ENCODE measurements around the gene ZCRB1.

ZCRB1 gene

DNA sequence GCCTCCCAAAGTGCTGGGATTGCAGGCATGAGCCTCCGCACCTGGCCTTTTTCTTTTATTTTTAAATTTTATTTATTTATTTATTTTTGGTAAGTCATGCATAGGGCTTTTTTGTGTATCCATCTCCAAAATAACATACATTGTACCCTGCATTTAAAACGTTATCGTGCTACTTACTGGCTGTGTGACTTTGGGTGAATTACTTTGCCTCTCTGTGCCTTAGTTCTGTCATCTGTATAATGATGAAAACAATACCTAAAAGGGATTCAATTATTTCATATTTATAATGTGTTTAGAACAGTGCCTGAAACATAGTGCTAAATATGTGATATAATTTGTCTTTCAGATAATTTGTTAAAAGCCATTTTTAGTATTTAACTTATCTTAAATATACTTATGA lies 19.6 kb downstream of the ZCRB1 start:
- no peak overlapping the region for H3K27ac ChIP-seq (ENCODE audit: low read depth, low read length)
- no peaks in the 10 kb centered on the region for H3K9me3 ChIP-seq (ENCODE audit: control insufficient read depth in 5 of 5, low read length in 5 of 5)
- peaks cover 0 to 12% (median 5%) of the 10 kb centered on the region in 5 donors for H3K36me3 ChIP-seq (ENCODE audit: control insufficient read depth in 5 of 5, insufficient read depth in 5 of 5, low read length in 5 of 5)
- no peaks in the 10 kb centered on the region for H3K27me3 ChIP-seq (ENCODE audit: control insufficient read depth in 5 of 5, insufficient read depth in 4 of 5, low read length in 5 of 5)
- no peaks in the 10 kb centered on the region for H3K4me1 ChIP-seq (ENCODE audit: control insufficient read depth in 5 of 5, insufficient read depth in 5 of 5, low read length in 5 of 5)
- H3K9ac ChIP-seq (ENCODE audit: low read length in 5 of 5) = no peak overlapping the region
- no peak overlapping the region for H3K4me3 ChIP-seq (ENCODE audit: low read depth in 1 of 5, low read length in 5 of 5)

DNA sequence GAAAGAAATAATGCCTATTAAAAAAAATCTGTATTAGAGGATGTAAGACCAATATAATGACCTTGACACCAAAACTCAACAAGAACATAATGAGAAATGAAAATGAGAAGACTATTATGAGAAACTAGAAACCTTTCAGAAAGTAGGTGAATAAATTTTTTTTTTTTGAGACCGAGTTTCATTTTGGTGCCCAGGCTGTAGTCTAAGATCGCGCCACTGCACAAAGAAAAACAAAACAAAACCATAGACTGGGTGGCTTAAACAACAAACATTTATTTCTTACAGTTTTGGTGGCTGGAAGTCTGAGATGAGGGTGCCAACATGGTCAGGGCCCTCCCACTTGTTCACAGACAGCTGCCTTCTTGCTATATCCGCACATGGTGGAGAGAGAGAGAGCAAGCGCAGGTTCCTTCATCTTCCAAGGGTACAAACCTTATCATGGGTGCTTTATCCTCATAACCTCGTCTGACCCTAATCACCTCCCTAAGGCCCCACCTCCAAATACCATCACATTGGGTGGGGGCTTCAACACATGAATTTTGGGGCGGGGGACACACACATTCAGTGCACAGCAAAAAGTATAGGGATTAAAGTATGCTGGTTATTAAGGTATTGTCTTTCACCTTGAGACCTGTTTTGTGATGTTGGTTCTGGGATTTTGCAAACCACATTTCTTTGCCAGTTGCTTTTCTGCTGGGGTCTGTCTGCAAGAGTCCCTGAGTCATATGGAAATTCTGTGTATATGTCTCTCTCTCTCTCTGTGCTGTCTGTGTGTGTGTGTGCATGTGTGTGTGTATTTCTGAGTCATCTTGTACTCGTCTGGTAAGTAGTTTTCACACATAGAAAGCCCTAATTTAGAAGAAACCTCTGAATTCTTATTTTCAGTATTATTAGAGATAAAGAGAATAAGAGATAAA lies 26.2 kb downstream of the ZCRB1 start:
- Histone ChIP-seq H3K4me1 (ENCODE audit: control insufficient read depth in 5 of 5, insufficient read depth in 5 of 5, low read length in 5 of 5) (no peaks in the 10 kb centered on the region), H3K4me3 (ENCODE audit: low read depth in 1 of 5, low read length in 5 of 5) (no peak overlapping the region), H3K27me3 (ENCODE audit: control insufficient read depth in 5 of 5, insufficient read depth in 4 of 5, low read length in 5 of 5) (no peaks in the 10 kb centered on the region), H3K27ac (ENCODE audit: low read depth, low read length) (no peak overlapping the region), H3K9me3 (ENCODE audit: control insufficient read depth in 5 of 5, low read length in 5 of 5) (peaks cover 0 to 5% (median 0%) of the 10 kb centered on the region in 5 donors), H3K9ac (ENCODE audit: low read length in 5 of 5) (no peak overlapping the region), H3K36me3 (ENCODE audit: control insufficient read depth in 5 of 5, insufficient read depth in 5 of 5, low read length in 5 of 5) (no peaks in the 10 kb centered on the region)

DNA sequence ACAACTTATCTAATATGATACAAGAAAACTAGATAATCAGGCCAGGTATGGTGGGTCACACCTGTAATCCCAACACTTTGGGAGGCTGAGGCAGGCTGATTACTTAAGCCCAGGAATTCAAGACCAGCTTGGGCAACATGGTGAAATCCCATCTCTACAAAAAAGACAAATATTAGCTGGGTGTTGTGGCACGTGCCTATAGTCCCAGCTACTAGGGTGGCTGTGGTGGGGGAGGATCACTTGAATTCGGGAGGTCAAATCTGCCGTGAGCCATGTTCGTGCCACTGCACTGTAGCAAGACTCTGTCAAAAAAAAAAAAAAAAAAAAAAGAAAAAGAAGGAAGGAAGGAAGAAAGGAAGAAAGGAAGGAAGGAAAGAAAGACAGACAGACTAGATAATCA lies 27.0 kb downstream of the ZCRB1 start:
- H3K36me3 ChIP-seq (ENCODE audit: control insufficient read depth in 5 of 5, insufficient read depth in 5 of 5, low read length in 5 of 5) = no peaks in the 10 kb centered on the region
- H3K4me3 ChIP-seq (ENCODE audit: low read depth in 1 of 5, low read length in 5 of 5) = no peak overlapping the region
- no peak overlapping the region for H3K27ac ChIP-seq (ENCODE audit: low read depth, low read length)
- no peaks in the 10 kb centered on the region for H3K27me3 ChIP-seq (ENCODE audit: control insufficient read depth in 5 of 5, insufficient read depth in 4 of 5, low read length in 5 of 5)
- peaks cover 0 to 5% (median 0%) of the 10 kb centered on the region in 5 donors for H3K9me3 ChIP-seq (ENCODE audit: control insufficient read depth in 5 of 5, low read length in 5 of 5)
- H3K9ac ChIP-seq (ENCODE audit: low read length in 5 of 5) = no peak overlapping the region
- no peaks in the 10 kb centered on the region for H3K4me1 ChIP-seq (ENCODE audit: control insufficient read depth in 5 of 5, insufficient read depth in 5 of 5, low read length in 5 of 5)

DNA sequence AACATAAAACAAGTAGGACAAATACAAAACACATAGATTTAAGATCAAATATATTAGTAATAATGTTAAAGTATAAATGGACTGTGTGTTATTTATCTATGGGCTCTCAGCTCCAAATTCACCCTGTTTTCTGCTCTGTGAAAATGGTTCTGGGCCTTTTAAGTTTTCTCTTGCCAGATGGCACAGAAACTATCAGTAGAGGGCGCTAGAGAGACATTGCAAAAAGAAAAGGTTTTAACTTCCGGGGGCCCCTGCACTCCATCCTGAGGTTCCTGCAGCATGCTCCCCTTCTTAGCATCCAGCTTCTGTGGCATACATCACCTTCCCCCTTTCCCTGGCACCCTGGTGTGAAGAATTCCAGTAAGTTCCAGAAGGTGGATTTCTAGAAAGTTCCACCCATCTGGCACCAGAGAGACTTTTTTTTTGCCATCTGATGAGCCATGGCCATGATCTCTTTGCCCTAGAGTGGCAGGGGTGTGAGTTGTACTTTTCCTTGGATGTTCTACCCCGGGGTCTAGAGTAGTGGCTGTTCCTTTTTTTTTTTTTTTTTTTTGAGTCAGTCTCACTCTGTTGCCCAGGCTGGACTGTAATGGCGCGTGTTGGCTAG lies 29.3 kb downstream of the ZCRB1 start:
- H3K9ac ChIP-seq (ENCODE audit: low read length in 5 of 5) = no peak overlapping the region
- no peaks in the 10 kb centered on the region for H3K4me1 ChIP-seq (ENCODE audit: control insufficient read depth in 5 of 5, insufficient read depth in 5 of 5, low read length in 5 of 5)
- no peaks in the 10 kb centered on the region for H3K36me3 ChIP-seq (ENCODE audit: control insufficient read depth in 5 of 5, insufficient read depth in 5 of 5, low read length in 5 of 5)
- H3K4me3 ChIP-seq (ENCODE audit: low read depth in 1 of 5, low read length in 5 of 5) = no peak overlapping the region
- H3K27ac ChIP-seq (ENCODE audit: low read depth, low read length) = no peak overlapping the region
- H3K9me3 ChIP-seq (ENCODE audit: control insufficient read depth in 5 of 5, low read length in 5 of 5) = peaks cover 0 to 5% (median 0%) of the 10 kb centered on the region in 5 donors
- H3K27me3 ChIP-seq (ENCODE audit: control insufficient read depth in 5 of 5, insufficient read depth in 4 of 5, low read length in 5 of 5) = no peaks in the 10 kb centered on the region

DNA sequence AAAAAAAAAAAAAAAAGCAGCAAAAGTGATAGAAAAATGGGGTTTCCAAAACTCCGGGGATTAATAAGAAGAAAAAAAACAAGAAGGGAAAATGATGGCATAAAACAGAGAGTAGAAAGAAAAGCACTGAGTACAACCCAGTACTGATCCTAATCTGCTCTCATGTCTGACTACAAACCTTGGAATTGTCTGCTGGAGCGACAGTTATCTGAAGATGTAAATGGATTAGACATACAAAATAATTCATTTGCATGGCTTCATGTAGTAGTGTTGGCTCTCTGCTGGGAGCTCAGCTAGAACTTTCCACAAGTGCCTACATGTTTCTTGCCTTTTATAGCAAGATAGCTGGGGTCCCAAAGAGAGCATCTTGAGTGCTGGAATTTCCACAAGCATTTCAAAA lies 34.2 kb downstream of the ZCRB1 start:
- Histone ChIP-seq H3K27ac (ENCODE audit: low read depth, low read length) (no peak overlapping the region), H3K9me3 (ENCODE audit: control insufficient read depth in 5 of 5, low read length in 5 of 5) (peaks cover 0 to 4% (median 0%) of the 10 kb centered on the region in 5 donors), H3K4me1 (ENCODE audit: control insufficient read depth in 5 of 5, insufficient read depth in 5 of 5, low read length in 5 of 5) (no peaks in the 10 kb centered on the region), H3K4me3 (ENCODE audit: low read depth in 1 of 5, low read length in 5 of 5) (no peak overlapping the region), H3K9ac (ENCODE audit: low read length in 5 of 5) (no peak overlapping the region), H3K36me3 (ENCODE audit: control insufficient read depth in 5 of 5, insufficient read depth in 5 of 5, low read length in 5 of 5) (no peaks in the 10 kb centered on the region), H3K27me3 (ENCODE audit: control insufficient read depth in 5 of 5, insufficient read depth in 4 of 5, low read length in 5 of 5) (no peaks in the 10 kb centered on the region)

DNA sequence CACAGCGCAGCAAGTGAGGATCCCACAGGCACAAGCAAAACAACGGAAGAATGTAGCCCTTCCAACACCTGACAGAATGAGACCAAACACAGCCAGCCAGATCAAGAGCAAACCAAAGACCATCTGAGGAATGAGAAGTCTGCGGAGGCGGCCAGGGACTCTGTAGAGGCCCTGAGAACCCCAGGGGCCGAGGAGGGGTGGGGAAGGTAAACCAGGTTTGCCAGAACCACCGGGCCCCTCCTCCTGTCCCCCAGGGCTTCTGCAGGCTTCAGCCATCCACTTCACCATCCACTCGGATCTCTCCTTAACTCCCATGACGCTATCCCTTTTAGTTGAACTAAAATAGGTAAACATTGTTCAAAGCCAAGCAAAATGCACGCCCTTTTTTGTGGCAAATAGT lies 37.4 kb downstream of the ZCRB1 start:
- H3K27me3 ChIP-seq (ENCODE audit: control insufficient read depth in 5 of 5, insufficient read depth in 4 of 5, low read length in 5 of 5) = no peaks in the 10 kb centered on the region
- no peaks in the 10 kb centered on the region for H3K36me3 ChIP-seq (ENCODE audit: control insufficient read depth in 5 of 5, insufficient read depth in 5 of 5, low read length in 5 of 5)
- H3K4me1 ChIP-seq (ENCODE audit: control insufficient read depth in 5 of 5, insufficient read depth in 5 of 5, low read length in 5 of 5) = no peaks in the 10 kb centered on the region

DNA sequence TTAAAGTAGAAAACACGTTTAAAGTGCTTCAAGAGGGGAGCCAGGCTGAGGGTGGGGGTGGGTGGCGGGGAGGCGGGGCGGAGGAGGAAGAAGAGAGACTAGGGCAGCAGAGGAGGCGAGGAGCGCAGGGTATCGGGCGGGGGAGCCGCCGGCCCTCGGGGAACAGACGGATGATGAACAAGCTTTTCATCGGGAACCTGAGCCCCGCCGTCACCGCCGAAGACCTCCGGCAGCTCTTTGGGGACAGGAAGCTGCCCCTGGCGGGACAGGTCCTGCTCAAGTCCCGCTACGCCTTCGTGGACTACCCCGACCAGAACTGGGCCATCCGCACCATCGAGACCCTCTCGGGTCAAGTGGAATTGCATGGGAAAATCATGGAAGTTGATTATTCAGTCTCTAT lies 39.2 kb downstream of the ZCRB1 start:
- Histone ChIP-seq H3K9ac (ENCODE audit: low read length in 5 of 5) (no peak overlapping the region), H3K4me1 (ENCODE audit: control insufficient read depth in 5 of 5, insufficient read depth in 5 of 5, low read length in 5 of 5) (no peaks in the 10 kb centered on the region), H3K36me3 (ENCODE audit: control insufficient read depth in 5 of 5, insufficient read depth in 5 of 5, low read length in 5 of 5) (no peaks in the 10 kb centered on the region), H3K27ac (ENCODE audit: low read depth, low read length) (no peak overlapping the region), H3K4me3 (ENCODE audit: low read depth in 1 of 5, low read length in 5 of 5) (no peak overlapping the region), H3K27me3 (ENCODE audit: control insufficient read depth in 5 of 5, insufficient read depth in 4 of 5, low read length in 5 of 5) (no peaks in the 10 kb centered on the region), H3K9me3 (ENCODE audit: control insufficient read depth in 5 of 5, low read length in 5 of 5) (no peaks in the 10 kb centered on the region)

More for the DNA sequence above, 37.4 kb downstream of the ZCRB1 start:
- H3K27ac ChIP-seq (ENCODE audit: low read depth, low read length) = no peak overlapping the region
- no peaks in the 10 kb centered on the region for H3K9me3 ChIP-seq (ENCODE audit: control insufficient read depth in 5 of 5, low read length in 5 of 5)
- no peak overlapping the region for H3K9ac ChIP-seq (ENCODE audit: low read length in 5 of 5)
- no peak overlapping the region for H3K4me3 ChIP-seq (ENCODE audit: low read depth in 1 of 5, low read length in 5 of 5)

DNA sequence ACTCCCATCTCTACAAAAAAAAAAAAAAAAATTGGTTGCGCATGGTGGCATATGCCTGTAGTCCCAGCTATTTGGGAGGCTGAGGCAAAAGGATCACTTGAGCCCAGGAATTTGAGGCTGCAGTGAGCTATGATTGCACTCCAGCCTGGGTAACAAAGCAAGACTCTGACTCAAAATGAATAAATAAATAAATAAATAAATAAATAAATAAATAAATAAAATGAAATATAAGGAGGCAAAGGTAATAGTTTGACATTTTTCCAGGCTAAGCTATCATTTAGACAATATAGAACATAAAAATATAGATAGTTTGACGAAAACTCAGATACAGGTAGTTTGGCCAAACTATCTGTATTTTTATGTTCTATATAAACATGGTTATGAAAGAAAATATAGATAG lies 40.5 kb downstream of the ZCRB1 start:
- Histone ChIP-seq H3K9me3 (ENCODE audit: control insufficient read depth in 5 of 5, low read length in 5 of 5) (no peaks in the 10 kb centered on the region), H3K27me3 (ENCODE audit: control insufficient read depth in 5 of 5, insufficient read depth in 4 of 5, low read length in 5 of 5) (no peaks in the 10 kb centered on the region), H3K4me1 (ENCODE audit: control insufficient read depth in 5 of 5, insufficient read depth in 5 of 5, low read length in 5 of 5) (no peaks in the 10 kb centered on the region), H3K4me3 (ENCODE audit: low read depth in 1 of 5, low read length in 5 of 5) (no peak overlapping the region), H3K36me3 (ENCODE audit: control insufficient read depth in 5 of 5, insufficient read depth in 5 of 5, low read length in 5 of 5) (no peaks in the 10 kb centered on the region), H3K27ac (ENCODE audit: low read depth, low read length) (no peak overlapping the region), H3K9ac (ENCODE audit: low read length in 5 of 5) (no peak overlapping the region)

DNA sequence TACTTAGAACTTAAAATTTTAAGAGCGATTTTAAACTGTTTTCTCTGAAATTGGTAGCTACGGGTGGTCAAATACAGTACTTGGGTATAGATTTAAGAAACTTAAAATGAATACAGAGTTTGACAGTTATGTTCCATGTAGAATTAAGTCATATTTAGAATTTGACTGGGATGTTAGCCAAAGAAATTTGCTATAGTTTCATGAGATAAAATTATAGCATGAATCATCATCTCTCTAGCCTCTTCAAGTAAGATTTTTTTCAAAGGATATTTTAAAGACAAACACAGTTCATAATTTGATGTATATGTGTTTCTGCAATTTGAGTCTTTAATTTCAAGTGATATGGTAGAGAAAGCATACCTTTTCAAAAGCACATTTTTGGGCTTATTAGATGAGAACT lies 41.0 kb downstream of the ZCRB1 start:
- H3K27me3 ChIP-seq (ENCODE audit: control insufficient read depth in 5 of 5, insufficient read depth in 4 of 5, low read length in 5 of 5) = no peaks in the 10 kb centered on the region
- no peak overlapping the region for H3K4me3 ChIP-seq (ENCODE audit: low read depth in 1 of 5, low read length in 5 of 5)
- no peak overlapping the region for H3K9ac ChIP-seq (ENCODE audit: low read length in 5 of 5)
- H3K4me1 ChIP-seq (ENCODE audit: control insufficient read depth in 5 of 5, insufficient read depth in 5 of 5, low read length in 5 of 5) = no peaks in the 10 kb centered on the region
- no peaks in the 10 kb centered on the region for H3K9me3 ChIP-seq (ENCODE audit: control insufficient read depth in 5 of 5, low read length in 5 of 5)
- no peak overlapping the region for H3K27ac ChIP-seq (ENCODE audit: low read depth, low read length)
- H3K36me3 ChIP-seq (ENCODE audit: control insufficient read depth in 5 of 5, insufficient read depth in 5 of 5, low read length in 5 of 5) = no peaks in the 10 kb centered on the region

DNA sequence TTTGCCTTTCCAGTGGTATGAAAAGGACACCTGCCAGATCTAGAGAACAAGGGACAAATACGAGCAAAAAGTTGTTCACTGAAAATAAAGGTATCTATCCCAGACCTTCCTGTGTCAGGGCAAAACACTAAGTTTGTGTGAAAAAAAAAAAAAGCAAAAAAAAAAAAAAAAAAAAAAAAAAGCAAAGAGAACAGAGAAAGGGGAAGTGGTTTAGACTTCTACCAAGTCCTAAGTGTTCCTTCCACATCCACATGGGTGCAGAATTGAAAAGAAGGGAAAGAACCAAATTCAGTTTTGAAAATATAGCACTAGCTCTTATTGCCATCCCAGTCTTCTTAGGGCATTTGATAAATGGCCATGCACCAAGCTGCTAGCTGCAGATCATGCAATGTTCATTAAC lies 41.7 kb downstream of the ZCRB1 start:
- Histone ChIP-seq H3K27me3 (ENCODE audit: control insufficient read depth in 5 of 5, insufficient read depth in 4 of 5, low read length in 5 of 5) (no peaks in the 10 kb centered on the region), H3K36me3 (ENCODE audit: control insufficient read depth in 5 of 5, insufficient read depth in 5 of 5, low read length in 5 of 5) (no peaks in the 10 kb centered on the region), H3K27ac (ENCODE audit: low read depth, low read length) (no peak overlapping the region)

More for the DNA sequence above, 41.7 kb downstream of the ZCRB1 start:
- H3K9me3 ChIP-seq (ENCODE audit: control insufficient read depth in 5 of 5, low read length in 5 of 5) = no peaks in the 10 kb centered on the region
- no peaks in the 10 kb centered on the region for H3K4me1 ChIP-seq (ENCODE audit: control insufficient read depth in 5 of 5, insufficient read depth in 5 of 5, low read length in 5 of 5)
- no peak overlapping the region for H3K4me3 ChIP-seq (ENCODE audit: low read depth in 1 of 5, low read length in 5 of 5)
- no peak overlapping the region for H3K9ac ChIP-seq (ENCODE audit: low read length in 5 of 5)
